ENCODE measurements around the gene EOLA1. TPM values are rescaled to one million over a fixed set of nuclear protein-coding genes. Genes with fewer than 3 reads are reported as not detected.
"Not testable (repeated sequence)": the region's sequence is repeated elsewhere in the genome, so short reads cannot be mapped to it uniquely, and the experiment has no call there.

Gene EOLA1
- total RNA-seq, 1 experiment from 2014 or later = 9.0 TPM

- Histone ChIP-seq H3K4me1 (ENCODE audit: control insufficient read depth in 1 of 2, insufficient read depth in 2 of 2, low read length in 2 of 2) (no peaks in the 10 kb centered on the region), H3K4me3 (replicated peaks in 1 of 2; ENCODE audit: low read depth in 1 of 2, low read length in 2 of 2) (no peak overlapping the region), H3K9me2 (ENCODE audit: insufficient read depth) (no peaks in the 10 kb centered on the region), H4K20me1 (ENCODE audit: insufficient read depth) (no peaks in the 10 kb centered on the region), H3K9ac (ENCODE audit: low read length) (no peak overlapping the region), H3K4me2 (ENCODE audit: low read length) (no peak overlapping the region), H3K36me3 (ENCODE audit: control insufficient read depth in 1 of 2, insufficient read depth in 2 of 2, low read length in 2 of 2) (no peaks in the 10 kb centered on the region), H3K9me3 (ENCODE audit: control insufficient read depth in 1 of 2, insufficient read depth in 1 of 2, low read depth in 1 of 2, low read length in 2 of 2) (no peaks in the 10 kb centered on the region), H3K79me2 (ENCODE audit: insufficient read depth, low read length) (no peaks in the 10 kb centered on the region), H3K27ac (ENCODE audit: low read depth, low read length) (no peak overlapping the region), H3K27me3 (ENCODE audit: insufficient read depth, low read length) (no peaks in the 10 kb centered on the region), H2AFZ (ENCODE audit: low read depth, low read length, poor library complexity, severe bottlenecking) (no peak overlapping the region)
- DNase-seq (ENCODE audit: low read depth, low spot score) (no peak), ATAC-seq (no peak)
- intact Hi-C loops (cut with micrococcal nuclease) = no loop called here
- TF ChIP-seq ATF3 (IDR thresholded peaks at IDR 0.05) = no peak
- no peak for TF ChIP-seq YY1 (IDR thresholded peaks at IDR 0.05; ENCODE audit: extremely low read depth, insufficient replicate concordance, low read depth, low read length)
- no peak for TF ChIP-seq ELF1 (IDR thresholded peaks at IDR 0.05; ENCODE audit: borderline replicate concordance, low read depth)
- TF ChIP-seq CBX3 (IDR thresholded peaks at IDR 0.05; ENCODE audit: low read depth) = no peak
- TF ChIP-seq ZBTB33 (IDR thresholded peaks at IDR 0.05; ENCODE audit: extremely low read depth, insufficient replicate concordance, low read length) = no peak
- CTCF ChIA-PET = no interaction called here
- no TSS peak for BruUV-seq (replicated peaks)
- RAD21 ChIA-PET (ENCODE audit: low non-redundant PET in 1 of 2, low total read pairs in 2 of 2, uncharacterized antibody in 2 of 2, unreplicated experiment in 2 of 2) = no interaction called here
- POLR2A ChIA-PET = no interaction called here
Observed at GRCh38 chrX:149531599-149531998, 9.2 kb upstream of the EOLA1 start.

- H4K20me1 ChIP-seq (ENCODE audit: insufficient read depth); ATAC-seq; H3K9me2 ChIP-seq (ENCODE audit: insufficient read depth); H3K9me3 ChIP-seq (ENCODE audit: control insufficient read depth in 1 of 2, insufficient read depth in 1 of 2, low read depth in 1 of 2, low read length in 2 of 2); H3K4me3 ChIP-seq (replicated peaks in 1 of 2; ENCODE audit: low read depth in 1 of 2, low read length in 2 of 2); H3K4me1 ChIP-seq (ENCODE audit: control insufficient read depth in 1 of 2, insufficient read depth in 2 of 2, low read length in 2 of 2); intact Hi-C loops (cut with micrococcal nuclease); H3K27me3 ChIP-seq (ENCODE audit: insufficient read depth, low read length); H3K4me2 ChIP-seq (ENCODE audit: low read length); H3K79me2 ChIP-seq (ENCODE audit: insufficient read depth, low read length); POLR2A ChIA-PET; H2AFZ ChIP-seq (ENCODE audit: low read depth, low read length, poor library complexity, severe bottlenecking); CTCF ChIA-PET; DNase-seq (ENCODE audit: low read depth, low spot score); H3K27ac ChIP-seq (ENCODE audit: low read depth, low read length); RAD21 ChIA-PET (ENCODE audit: low non-redundant PET in 1 of 2, low total read pairs in 2 of 2, uncharacterized antibody in 2 of 2, unreplicated experiment in 2 of 2); BruUV-seq (replicated peaks); H3K36me3 ChIP-seq (ENCODE audit: control insufficient read depth in 1 of 2, insufficient read depth in 2 of 2, low read length in 2 of 2); H3K9ac ChIP-seq (ENCODE audit: low read length): not testable (repeated sequence)
Observed at GRCh38 chrX:149532868-149533267, 7.9 kb upstream of the EOLA1 start.

- ATAC-seq; H3K36me3 ChIP-seq (ENCODE audit: control insufficient read depth in 1 of 2, insufficient read depth in 2 of 2, low read length in 2 of 2); H3K9me3 ChIP-seq (ENCODE audit: control insufficient read depth in 1 of 2, insufficient read depth in 1 of 2, low read depth in 1 of 2, low read length in 2 of 2); H3K4me1 ChIP-seq (ENCODE audit: control insufficient read depth in 1 of 2, insufficient read depth in 2 of 2, low read length in 2 of 2); DNase-seq (ENCODE audit: low read depth, low spot score); H3K27ac ChIP-seq (ENCODE audit: low read depth, low read length); H3K9ac ChIP-seq (ENCODE audit: low read length); H3K4me3 ChIP-seq (replicated peaks in 1 of 2; ENCODE audit: low read depth in 1 of 2, low read length in 2 of 2); CTCF ChIA-PET; H4K20me1 ChIP-seq (ENCODE audit: insufficient read depth); H3K9me2 ChIP-seq (ENCODE audit: insufficient read depth); H2AFZ ChIP-seq (ENCODE audit: low read depth, low read length, poor library complexity, severe bottlenecking); H3K79me2 ChIP-seq (ENCODE audit: insufficient read depth, low read length); H3K27me3 ChIP-seq (ENCODE audit: insufficient read depth, low read length); POLR2A ChIA-PET; BruUV-seq (replicated peaks); RAD21 ChIA-PET (ENCODE audit: low non-redundant PET in 1 of 2, low total read pairs in 2 of 2, uncharacterized antibody in 2 of 2, unreplicated experiment in 2 of 2); H3K4me2 ChIP-seq (ENCODE audit: low read length); intact Hi-C loops (cut with micrococcal nuclease): not testable (repeated sequence)
Observed at GRCh38 chrX:149533999-149534398, 6.8 kb upstream of the EOLA1 start.
